HG03066 (cell line): ENCODE data around the gene ACVR1B.

Experiments used
- ATAC-seq: cut with Tn5 transposase; IDR thresholded peaks from one replicate; pipeline ENCODE4 v1.9.1; 2021; ENCODE audit warnings: low read depth; ENCODE audit not compliant: unreplicated experiment

ACVR1B gene

DNA sequence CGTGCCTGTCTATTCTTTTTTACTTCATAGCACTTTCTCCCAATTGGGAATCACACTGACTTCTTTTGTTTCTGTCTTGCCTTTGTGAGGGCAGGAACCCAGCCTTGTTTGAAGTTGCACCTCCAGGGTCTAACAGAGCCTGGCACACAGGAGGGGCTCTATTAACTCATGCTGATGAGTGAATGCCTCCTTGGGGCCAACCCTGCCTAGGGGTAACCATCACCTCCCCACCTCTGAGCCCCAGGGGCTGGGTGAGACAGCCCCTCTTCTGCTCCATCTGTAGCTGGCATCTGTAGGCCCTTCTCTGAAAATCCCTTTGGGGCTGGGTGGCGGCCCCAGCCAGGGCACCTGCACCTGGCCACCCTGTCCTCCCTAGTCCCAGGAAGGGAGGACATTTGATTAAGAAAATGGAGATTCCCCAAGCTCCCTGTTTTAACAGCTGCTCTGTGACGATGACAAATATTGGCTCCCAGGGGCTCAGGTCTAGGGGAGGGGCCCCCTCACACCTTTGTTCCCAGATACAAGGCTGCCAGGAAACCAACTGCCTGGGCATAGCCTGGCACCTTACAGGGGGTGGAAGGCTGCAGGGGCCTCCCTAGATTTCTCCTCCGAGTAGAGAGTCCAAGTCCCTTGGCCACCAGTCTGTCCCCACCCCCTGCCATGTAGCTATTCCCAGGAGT, 67.1 kb downstream of the ACVR1B start:
- no peak for ATAC-seq

DNA sequence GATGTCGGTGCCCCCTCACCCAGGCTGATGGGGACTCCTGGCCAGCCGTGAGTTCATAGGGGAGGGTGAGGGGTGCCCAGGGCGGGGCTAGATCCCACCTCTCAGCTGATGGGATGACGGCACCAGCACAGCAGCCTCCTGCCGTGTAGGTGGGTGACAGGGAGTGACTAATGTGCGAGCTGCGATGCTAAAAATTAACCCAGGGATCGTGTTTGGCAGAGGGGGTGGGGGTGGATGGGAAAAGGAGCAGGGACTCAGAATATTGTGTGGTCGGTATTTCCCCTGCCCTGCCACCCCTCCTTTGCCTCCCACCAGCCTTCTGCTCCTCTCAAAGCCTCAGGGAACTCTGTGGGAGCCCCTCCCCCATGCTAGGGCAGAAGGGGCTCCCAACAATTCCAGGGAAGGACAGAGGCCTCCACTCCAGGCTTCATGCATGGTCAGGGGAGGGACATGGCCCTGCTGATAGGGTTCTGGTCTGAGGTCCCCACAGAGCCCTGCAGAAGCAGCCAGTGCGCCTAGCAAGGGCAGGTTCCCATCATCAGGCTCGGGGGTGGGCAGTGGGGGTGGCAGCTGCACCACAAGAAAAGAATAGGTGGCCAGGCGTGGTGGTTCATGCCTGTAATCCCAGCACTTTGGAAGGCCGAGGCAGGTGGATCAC, 67.7 kb downstream of the ACVR1B start:
- no peak for ATAC-seq

- ATAC-seq: no peak
Observed at GRCh38 chr12:52020539-52021336, 69.2 kb downstream of the ACVR1B start.

GRCh38 chr12:52022841-52023181, 71.3 kb downstream of the ACVR1B start:
- peak; percentile 5 for ATAC-seq

DNA sequence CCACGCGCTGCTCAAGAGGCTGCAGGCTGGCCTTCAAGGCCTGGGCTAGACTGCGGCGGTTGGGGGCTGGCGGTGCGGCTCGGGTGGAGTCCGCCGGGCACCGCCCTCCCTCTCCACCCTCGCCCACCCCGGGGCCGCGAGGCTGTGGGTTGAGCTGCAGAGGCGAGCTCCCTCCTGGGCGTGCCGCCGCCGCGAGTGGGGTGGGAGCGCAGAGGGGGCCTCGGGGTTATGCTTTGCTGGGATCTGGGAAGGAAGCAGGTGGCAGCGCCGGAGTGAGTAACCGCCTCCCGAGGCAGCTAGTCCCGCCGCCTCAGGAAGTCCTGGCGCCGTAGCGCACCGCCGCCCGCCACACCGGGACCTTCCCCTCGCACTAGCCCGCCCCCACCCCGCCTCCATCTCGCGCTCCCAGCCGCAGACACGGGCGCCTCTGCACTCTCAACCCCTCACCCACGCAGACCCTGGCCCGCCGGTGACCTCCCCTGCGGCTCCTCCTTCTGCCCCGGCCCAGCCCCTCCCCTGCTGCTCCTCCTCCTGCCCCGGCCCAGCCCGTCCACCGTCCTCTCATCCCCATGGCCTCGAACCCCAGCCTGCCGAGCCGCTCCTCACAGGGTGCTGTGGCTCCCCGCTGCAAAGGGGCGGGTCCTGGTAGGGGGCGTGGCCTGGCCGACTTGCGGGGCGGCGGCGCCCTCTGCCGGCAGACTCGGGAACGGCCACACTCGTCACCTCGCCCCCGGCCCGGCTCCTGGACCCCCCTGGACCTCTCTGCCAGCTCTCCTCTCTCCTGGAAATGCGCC, 71.9 kb downstream of the ACVR1B start:
- peak; percentile 34 for ATAC-seq

- ATAC-seq: peak; percentile 9
Observed at GRCh38 chr12:52023976-52024688, 72.6 kb downstream of the ACVR1B start.

DNA sequence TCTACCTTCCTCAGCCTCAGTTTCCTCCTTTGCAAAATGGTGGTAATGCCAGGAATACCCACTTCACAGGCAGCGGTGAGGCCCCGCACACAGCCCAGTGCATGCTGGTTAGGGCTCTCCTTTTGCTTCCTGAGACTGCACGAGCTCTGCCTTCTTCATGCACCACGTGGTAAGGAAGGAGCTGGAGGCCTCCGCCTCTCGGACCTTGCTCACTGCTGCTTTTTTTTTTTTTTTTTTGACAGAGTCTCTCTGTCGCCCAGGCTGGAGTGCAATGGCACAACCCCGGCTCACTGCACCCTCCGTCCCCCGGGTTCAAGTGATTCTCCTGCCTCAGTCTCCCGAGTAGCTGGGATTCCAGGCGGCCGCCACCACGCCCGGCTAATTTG, 73.3 kb downstream of the ACVR1B start:
- ATAC-seq: no peak

GRCh38 chr12:52026263-52026662, 74.8 kb downstream of the ACVR1B start:
- ATAC-seq: no peak

DNA sequence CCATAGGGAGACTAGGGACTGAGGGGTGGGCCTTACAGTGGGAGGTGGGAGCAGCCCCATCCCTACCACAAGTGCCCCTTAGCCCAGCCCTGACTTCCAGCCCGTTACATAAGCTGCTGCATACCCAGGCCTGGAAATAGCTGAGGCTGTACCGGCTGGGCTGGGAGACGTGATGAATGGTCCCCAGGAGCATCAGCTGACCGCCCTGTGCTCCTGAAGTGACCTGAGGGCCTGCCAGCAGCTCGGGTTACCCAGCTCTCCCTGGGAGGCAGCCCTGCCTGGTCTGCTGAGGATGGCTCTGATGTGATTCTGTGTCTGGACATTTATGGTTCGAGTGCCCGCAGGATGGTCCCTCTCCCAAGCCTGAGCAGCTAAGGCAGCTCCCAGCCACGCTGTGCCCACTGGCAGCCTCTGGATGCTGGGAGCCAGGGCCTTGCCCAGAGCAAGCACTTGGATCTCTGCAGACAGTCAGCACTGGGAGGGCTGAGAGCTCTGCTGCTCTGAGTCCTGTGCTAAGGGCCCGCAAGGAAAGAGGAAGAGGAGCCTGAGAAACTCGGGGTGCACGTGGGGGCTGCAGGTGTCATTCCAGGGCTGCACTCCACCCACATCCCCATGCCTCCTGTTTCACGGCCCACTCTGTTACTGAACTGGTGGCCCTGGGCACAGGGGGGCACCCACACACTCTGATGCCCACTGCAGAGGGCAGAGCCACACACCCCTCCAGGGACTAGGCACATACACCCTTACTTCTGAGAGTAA, 75.8 kb downstream of the ACVR1B start:
- no peak for ATAC-seq

GRCh38 chr12:52029685-52030084, 78.2 kb downstream of the ACVR1B start:
- no peak for ATAC-seq

- no peak for ATAC-seq
Observed at GRCh38 chr12:52032446-52032803, 80.9 kb downstream of the ACVR1B start.

DNA sequence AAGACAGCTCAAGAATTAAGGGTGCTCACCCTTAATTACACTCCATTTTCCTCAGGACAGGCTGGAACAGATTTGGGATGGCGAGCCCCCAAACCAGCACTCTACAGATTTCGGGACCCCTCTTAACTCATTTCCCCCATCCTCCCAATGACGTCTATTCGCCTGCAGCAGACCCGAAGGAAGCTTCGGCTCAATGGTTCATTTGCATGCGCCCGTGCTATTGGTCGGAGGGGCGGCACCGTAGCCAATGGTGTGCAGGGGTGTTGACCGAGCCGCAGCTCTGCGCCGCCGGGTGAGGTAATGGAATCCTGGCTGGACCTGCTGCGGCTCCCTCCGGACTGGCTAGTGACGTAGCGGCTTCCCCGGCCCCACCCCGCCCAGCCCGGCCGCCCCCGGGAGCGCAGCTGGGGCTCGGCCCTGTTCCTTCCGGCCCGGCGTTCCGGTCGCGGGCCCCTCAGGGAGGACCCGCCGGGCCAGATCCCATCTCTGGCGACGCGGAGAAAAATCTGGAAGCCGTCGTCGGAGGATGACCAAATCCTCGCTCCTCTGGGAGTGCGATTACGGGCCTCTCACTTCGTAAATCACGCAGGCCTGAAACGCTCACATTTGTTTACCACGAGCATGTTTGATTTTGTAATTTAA, 81.4 kb downstream of the ACVR1B start:
- ATAC-seq: peak; percentile 89

DNA sequence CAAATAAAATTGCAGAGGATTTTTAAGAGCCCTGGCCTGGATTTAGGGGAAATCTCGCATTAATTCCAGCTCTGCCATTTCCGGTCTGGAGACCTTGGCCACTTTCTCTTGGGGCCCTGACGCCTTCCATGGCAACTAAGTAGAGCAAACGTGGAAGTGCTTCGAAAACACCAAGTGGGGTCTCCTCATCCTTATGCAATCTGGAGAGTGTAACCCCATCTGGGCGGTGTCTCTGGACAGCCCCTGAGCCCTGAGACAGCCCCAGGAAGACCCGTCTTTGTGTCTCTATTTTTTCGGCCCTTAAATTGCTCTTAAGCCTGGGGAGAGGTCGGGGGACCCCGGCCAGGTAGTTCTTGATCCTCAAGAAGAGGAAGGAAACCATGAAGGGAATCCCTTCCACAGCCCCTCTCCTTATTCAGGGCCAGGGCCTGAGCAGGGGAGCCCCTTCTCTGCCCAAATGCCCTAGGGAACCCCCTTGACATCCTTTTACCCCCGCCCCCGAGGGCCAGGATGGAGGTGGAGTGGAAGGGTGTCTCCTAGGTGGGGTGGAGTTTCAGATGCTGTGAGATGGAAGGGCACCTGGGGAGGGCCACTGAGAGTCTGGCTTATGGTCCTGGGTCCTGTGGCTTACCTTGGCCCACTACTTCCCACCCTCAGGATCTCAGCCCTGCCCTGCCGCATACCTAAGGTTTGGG, 82.1 kb downstream of the ACVR1B start:
- no peak for ATAC-seq

DNA sequence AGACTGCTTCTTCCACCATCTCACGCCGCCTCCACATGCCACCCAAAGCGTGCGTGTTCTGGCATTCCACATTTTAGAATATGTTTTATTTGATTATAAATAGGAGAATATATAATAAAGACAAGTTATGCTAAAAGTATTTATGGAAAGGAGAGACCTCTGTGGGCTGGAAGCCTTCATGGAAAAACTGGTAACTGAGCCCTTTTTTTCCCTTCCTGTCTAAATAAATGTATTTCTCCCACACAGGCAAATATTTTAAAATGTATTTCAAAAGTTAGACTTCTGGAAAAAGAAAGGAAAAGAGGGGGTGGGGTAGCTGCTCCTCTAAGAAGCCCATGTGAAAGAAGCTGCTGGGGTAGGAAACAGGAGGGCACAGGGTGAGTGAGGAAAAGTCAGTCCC, 83.7 kb downstream of the ACVR1B start:
- no peak for ATAC-seq

GRCh38 chr12:52035926-52036325, 84.4 kb downstream of the ACVR1B start:
- no peak for ATAC-seq

DNA sequence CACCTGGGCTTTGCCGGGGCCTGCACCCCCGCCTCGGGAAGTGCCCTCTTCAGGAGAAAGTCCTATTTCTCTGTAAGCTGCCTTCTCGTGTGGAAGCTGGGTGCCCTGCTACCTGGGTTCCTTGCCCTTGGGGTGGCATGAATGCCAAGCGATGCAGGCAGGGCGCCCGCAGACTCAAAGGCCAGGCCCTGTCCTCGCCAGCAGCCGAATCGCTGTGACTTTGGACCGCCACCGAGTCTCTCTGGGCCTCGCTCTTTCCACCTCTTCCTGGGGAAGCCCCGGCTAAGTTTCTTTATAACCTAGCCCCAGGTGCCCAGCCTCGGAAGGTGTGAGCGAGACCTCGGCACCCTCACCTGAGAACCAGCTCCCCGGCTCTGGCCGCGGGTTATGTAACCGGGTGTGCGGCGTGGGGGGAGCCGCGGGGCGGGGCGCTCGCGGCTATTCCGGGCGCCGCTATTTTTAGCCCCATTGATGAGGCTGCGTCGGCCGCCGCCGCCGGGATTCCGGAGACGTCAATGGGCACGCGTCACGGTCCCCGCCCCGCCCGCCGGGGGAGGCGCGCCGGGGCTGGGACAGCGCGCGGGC, 85.2 kb downstream of the ACVR1B start:
- ATAC-seq: peak; percentile 39

GRCh38 chr12:52037248-52037861, 85.9 kb downstream of the ACVR1B start:
- peak; percentile 1 for ATAC-seq

GRCh38 chr12:52038447-52038846, 86.9 kb downstream of the ACVR1B start:
- no peak for ATAC-seq
